ENCODE measurements around the gene DEXI. TPM values are rescaled to one million over a fixed set of nuclear protein-coding genes. Genes with fewer than 3 reads are reported as not detected.
"Not testable (repeated sequence)": the region's sequence is repeated elsewhere in the genome, so short reads cannot be mapped to it uniquely, and the experiment has no call there.

Gene DEXI
- total and polyA plus RNA-seq, 7 donors, result 13.9 to 99.9 (median 55.0) TPM

GRCh38 chr16:10926094-10926493 lies 16.2 kb downstream of the DEXI start:
- WGBS, 2 donors, result 71 to 86% methylated on average over 4 of the region's 4 CpGs

DNA sequence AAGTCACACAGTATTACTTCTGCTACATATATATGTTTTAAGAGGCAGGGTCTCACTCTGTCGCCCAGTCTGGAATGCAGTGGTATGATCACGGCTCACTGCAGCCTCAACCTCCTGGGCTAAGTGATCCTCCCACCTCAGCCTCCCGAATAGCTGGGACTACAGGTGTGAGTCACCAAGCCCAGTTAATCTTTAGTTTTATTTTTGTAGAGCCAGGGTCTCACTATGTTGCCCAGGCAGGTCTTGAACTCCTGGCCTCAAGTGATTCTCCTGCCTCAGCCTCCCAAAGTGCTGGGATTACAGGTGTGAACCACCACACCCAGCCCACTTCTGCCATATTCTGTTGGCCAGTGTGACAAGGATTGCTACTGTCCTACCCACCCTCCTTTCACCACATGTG lies 17.0 kb downstream of the DEXI start:
- DNase-seq; H3K27ac ChIP-seq; H3K27me3 ChIP-seq; H3K4me3 ChIP-seq; H3K9me3 ChIP-seq; intact Hi-C loops (cut with DNase I): not testable (repeated sequence)
- peaks cover 0 to 47% (median 32%) of the 10 kb centered on the region in 4 donors for H3K4me1 ChIP-seq
- 95 to 96% methylated on average over 3 of the region's 3 CpGs for WGBS, 2 donors
- H3K36me3 ChIP-seq, result peaks cover 21 to 55% (median 33%) of the 10 kb centered on the region in 4 donors

More at GRCh38 chr16:10926094-10926493, 16.2 kb downstream of the DEXI start:
- H3K4me1 ChIP-seq, result peaks cover 0 to 41% (median 31%) of the 10 kb centered on the region in 4 donors
- intact Hi-C loops (cut with DNase I), result no loop called here
- H3K4me3 ChIP-seq, result no peak overlapping the region
- no peaks in the 10 kb centered on the region for H3K9me3 ChIP-seq
- no peak for DNase-seq
- H3K27ac ChIP-seq, result no peak overlapping the region
- peaks cover 21 to 59% (median 34%) of the 10 kb centered on the region in 4 donors for H3K36me3 ChIP-seq
- no peak for TF ChIP-seq CTCF (IDR thresholded peaks at IDR 0.05)
- TF ChIP-seq POLR2A (IDR thresholded peaks at IDR 0.05), result no peak
- no peak for TF ChIP-seq POLR2AphosphoS5 (IDR thresholded peaks at IDR 0.05)
- no peak for TF ChIP-seq EP300 (IDR thresholded peaks at IDR 0.05)
- no peaks in the 10 kb centered on the region for H3K27me3 ChIP-seq

DNA sequence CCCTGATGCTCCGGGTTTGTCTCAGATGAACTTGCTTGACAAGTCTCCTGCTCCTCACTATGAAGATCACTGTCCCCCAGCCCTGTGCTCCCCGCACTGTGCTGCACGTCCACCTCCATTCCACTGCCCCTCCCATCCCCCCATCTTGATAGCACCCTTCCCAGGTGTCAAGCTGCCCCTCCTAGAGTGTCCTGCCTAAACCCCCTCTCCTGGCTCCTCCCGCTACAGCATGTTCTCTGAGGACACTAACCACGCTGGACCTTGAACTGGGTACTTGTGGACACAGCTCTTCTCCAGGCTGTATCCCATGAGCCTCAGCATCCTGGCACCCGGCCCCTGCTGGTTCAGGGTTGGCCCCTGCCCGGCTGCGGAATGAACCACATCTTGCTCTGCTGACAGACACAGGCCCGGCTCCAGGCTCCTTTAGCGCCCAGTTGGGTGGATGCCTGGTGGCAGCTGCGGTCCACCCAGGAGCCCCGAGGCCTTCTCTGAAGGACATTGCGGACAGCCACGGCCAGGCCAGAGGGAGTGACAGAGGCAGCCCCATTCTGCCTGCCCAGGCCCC lies 18.5 kb downstream of the DEXI start:
- peaks cover 21 to 42% (median 29%) of the 10 kb centered on the region in 4 donors for H3K36me3 ChIP-seq
- no peaks in the 10 kb centered on the region for H3K9me3 ChIP-seq
- no peak overlapping the region for H3K4me3 ChIP-seq
- H3K27ac ChIP-seq, result peak overlapping the region; percentile 54 to 77 (median 65)
- intact Hi-C loops (cut with DNase I), result loop anchor here (5.0 kb wide), 1 partner anchor 411 kb away; no protein-coding TSS in a partner anchor
- WGBS, 2 donors, result 71 to 83% methylated on average over 14 of the region's 14 CpGs
- TF ChIP-seq POLR2AphosphoS5 (IDR thresholded peaks at IDR 0.05) (peak in 2 of 4 donors; percentile 20 to 28), POLR2A (IDR thresholded peaks at IDR 0.05) (no peak), EP300 (IDR thresholded peaks at IDR 0.05) (no peak)
- no peaks in the 10 kb centered on the region for H3K27me3 ChIP-seq
- DNase-seq, result peak; percentile 91
- peaks cover 0 to 42% (median 29%) of the 10 kb centered on the region in 4 donors for H3K4me1 ChIP-seq

GRCh38 chr16:10923146-10923649 lies 19.1 kb downstream of the DEXI start:
- H3K36me3 ChIP-seq, result peaks cover 21 to 37% (median 26%) of the 10 kb centered on the region in 4 donors
- H3K4me3 ChIP-seq, result no peak overlapping the region
- intact Hi-C loops (cut with DNase I), result loop anchor here (5.0 kb wide), 1 partner anchor 411 kb away; no protein-coding TSS in a partner anchor
- TF ChIP-seq CTCF (IDR thresholded peaks at IDR 0.05) (no peak), POLR2A (IDR thresholded peaks at IDR 0.05) (no peak), POLR2AphosphoS5 (IDR thresholded peaks at IDR 0.05) (no peak), EP300 (IDR thresholded peaks at IDR 0.05) (no peak)
- H3K4me1 ChIP-seq, result peaks cover 0 to 47% (median 35%) of the 10 kb centered on the region in 4 donors
- H3K27ac ChIP-seq, result peak overlapping the region; percentile 54 to 77 (median 65)
- no peaks in the 10 kb centered on the region for H3K9me3 ChIP-seq
- no peaks in the 10 kb centered on the region for H3K27me3 ChIP-seq
- 82 to 86% methylated on average over 10 of the region's 10 CpGs for WGBS, 2 donors
- DNase-seq, result no peak

DNA sequence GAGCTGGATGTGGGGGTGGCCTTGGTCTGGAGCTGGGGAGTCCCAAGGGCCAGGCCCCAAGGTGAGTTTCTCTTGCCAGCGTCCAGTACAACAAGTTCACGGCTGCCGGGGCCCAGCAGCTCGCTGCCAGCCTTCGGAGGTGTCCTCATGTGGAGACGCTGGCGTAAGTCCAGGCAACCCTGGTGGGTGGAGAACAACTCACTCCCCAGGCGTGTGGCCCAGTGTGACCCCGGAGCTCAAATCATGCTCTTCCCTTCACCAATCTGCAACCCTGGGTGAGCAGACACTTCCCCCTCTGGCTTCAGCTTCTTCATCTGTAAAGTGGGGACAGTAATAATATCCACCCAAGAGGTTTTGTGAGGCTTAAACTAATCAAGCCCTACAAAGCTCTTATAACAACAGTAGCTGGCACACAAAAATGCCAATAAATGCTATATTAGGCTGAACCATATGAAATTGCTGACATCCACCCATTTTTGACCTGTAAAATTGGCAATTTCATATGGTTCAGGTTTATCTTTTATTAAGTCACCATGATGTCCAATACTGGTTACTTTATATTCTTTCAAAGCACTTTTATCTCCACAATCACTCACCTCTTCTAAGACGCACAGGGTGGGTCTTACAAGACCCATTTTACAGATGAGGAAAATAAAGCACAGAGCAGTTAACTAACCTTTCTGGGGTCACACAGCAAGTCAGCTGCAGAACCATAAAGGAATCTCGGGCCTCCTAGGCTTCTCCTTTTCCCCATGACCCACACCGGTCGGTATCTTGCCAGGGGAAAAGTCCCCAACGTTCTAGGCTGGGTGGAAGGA lies 19.7 kb downstream of the DEXI start:
- peak overlapping the region; percentile 54 to 77 (median 67) for H3K27ac ChIP-seq
- no peak overlapping the region for H3K4me3 ChIP-seq
- DNase-seq, result peak; percentile 86
- WGBS, 2 donors, result 87% methylated on average over 14 of the region's 14 CpGs
- H3K27me3 ChIP-seq, result no peaks in the 10 kb centered on the region
- intact Hi-C loops (cut with DNase I), result loop anchor here (5.0 kb wide), 1 partner anchor 410 kb away; no protein-coding TSS in a partner anchor
- no peaks in the 10 kb centered on the region for H3K9me3 ChIP-seq
- H3K36me3 ChIP-seq, result peaks cover 18 to 30% (median 20%) of the 10 kb centered on the region in 4 donors
- no peak for TF ChIP-seq POLR2AphosphoS5 (IDR thresholded peaks at IDR 0.05)
- TF ChIP-seq CTCF (IDR thresholded peaks at IDR 0.05), result no peak
- no peak for TF ChIP-seq EP300 (IDR thresholded peaks at IDR 0.05)
- no peak for TF ChIP-seq POLR2A (IDR thresholded peaks at IDR 0.05)
- peaks cover 0 to 48% (median 36%) of the 10 kb centered on the region in 4 donors for H3K4me1 ChIP-seq
